Measurements from ENCODE around the gene S100A14. TPM values are rescaled to one million over a fixed set of nuclear protein-coding genes. Genes with fewer than 3 reads are reported as not detected.
A peak's percentile ranks its signal among the peaks of the same experiment; 100 is the strongest.

The S100A14 gene
- polyA plus RNA-seq, 1 of the 3 experiments (the other 2 are of a cell fraction) = 0.15 TPM

GRCh38 chr1:153617663-153618062 is 1.5 kb upstream of the S100A14 start:
- no peaks in the 10 kb centered on the region for H4K20me1 ChIP-seq (ENCODE audit: insufficient read depth)
- H3K4me2 ChIP-seq = no peak overlapping the region
- POLR2A ChIA-PET = no interaction called here
- no peak overlapping the region for H3K4me3 ChIP-seq (ENCODE audit: low read depth in 2 of 2, low read length in 1 of 2)
- H3K79me2 ChIP-seq (ENCODE audit: insufficient read depth) = peaks cover 7% of the 10 kb centered on the region; the same call in 1 of the 2 replicates
- H3K27me3 ChIP-seq (ENCODE audit: insufficient read depth) = no peaks in the 10 kb centered on the region
- H3K27ac ChIP-seq (ENCODE audit: low read depth in 2 of 2, low read length in 1 of 2) = no peak overlapping the region
- H3F3A ChIP-seq (replicated peaks; ENCODE audit: insufficient read depth) = no peaks in the 10 kb centered on the region
- CTCF ChIA-PET = interaction anchor here (0.7 to 8.0 kb wide), 22 partner anchors 9 to 265 kb away, joined by 3 to 100 read pairs (median 4); partner anchors contain the start of genes CHTOP, S100A1 and S100A13
- 20% methylated on average over 1 of the region's 6 CpGs for WGBS (ENCODE audit: low lambda C conversion rate)
- no peaks in the 10 kb centered on the region for H3K9me2 ChIP-seq
- no peaks in the 10 kb centered on the region for H3K36me3 ChIP-seq (replicated peaks in 1 of 2; ENCODE audit: control insufficient read depth in 1 of 2, insufficient read depth in 2 of 2, low read length in 1 of 2)
- no peaks in the 10 kb centered on the region for H3K9me3 ChIP-seq
- peaks cover 0 to 4% of the 10 kb centered on the region in 2 experiments; a peak in 1 of 4 replicates for H3K4me1 ChIP-seq (ENCODE audit: control insufficient read depth in 1 of 2, insufficient read depth in 2 of 2, low read depth in 1 of 2, low read length in 1 of 2)
- H2AFZ ChIP-seq (ENCODE audit: low read depth) = peak overlapping the region; percentile 61; the same call in 1 of the 2 replicates
- no peak overlapping the region for H3K9ac ChIP-seq
- peak; percentile 82 for DNase-seq
- TF ChIP-seq SIN3A (IDR thresholded peaks at IDR 0.05; ENCODE audit: borderline replicate concordance, low read depth, low read length) (peak; percentile 49; the same call in 1 of the 2 replicates), SMC3 (IDR thresholded peaks at IDR 0.05; ENCODE audit: low read depth, low read length) (peak; percentile 84), USF1 (IDR thresholded peaks at IDR 0.05; ENCODE audit: borderline replicate concordance, low read depth) (no peak), YY1 (IDR thresholded peaks at IDR 0.05; ENCODE audit: low read depth) (no peak), TAF1 (IDR thresholded peaks at IDR 0.05; ENCODE audit: borderline replicate concordance, low read depth, low read length) (no peak), MAX (IDR thresholded peaks at IDR 0.05; ENCODE audit: low read depth) (peak; percentile 49; the same call in 1 of the 2 replicates), CTCF (IDR thresholded peaks at IDR 0.05) (peak; percentile 81), NRF1 (IDR thresholded peaks at IDR 0.05; ENCODE audit: low read depth, low read length) (no peak), RAD21 (IDR thresholded peaks at IDR 0.05; ENCODE audit: low read length) (peak; percentile 64), MXI1 (IDR thresholded peaks at IDR 0.05; ENCODE audit: low read depth, low read length) (peak; percentile 47; the same call in 1 of the 2 replicates)

GRCh38 chr1:153616917-153617311 is 789 bp upstream of the S100A14 start:
- DNase-seq = no peak
- H3K4me3 ChIP-seq (ENCODE audit: low read depth in 2 of 2, low read length in 1 of 2) = no peak overlapping the region
- no peaks in the 10 kb centered on the region for H3F3A ChIP-seq (replicated peaks; ENCODE audit: insufficient read depth)
- no peaks in the 10 kb centered on the region for H3K27me3 ChIP-seq (ENCODE audit: insufficient read depth)
- H3K79me2 ChIP-seq (ENCODE audit: insufficient read depth) = peaks cover 15% of the 10 kb centered on the region; the same call in 1 of the 2 replicates
- H3K36me3 ChIP-seq (replicated peaks in 1 of 2; ENCODE audit: control insufficient read depth in 1 of 2, insufficient read depth in 2 of 2, low read length in 1 of 2) = no peaks in the 10 kb centered on the region
- ChIA-PET POLR2A (no interaction called here), CTCF (interaction anchor here (0.9 to 8.0 kb wide), 16 partner anchors 9 to 107 kb away, joined by 3 to 100 read pairs (median 6); partner anchors contain the start of genes CHTOP, S100A1 and S100A13)
- no peaks in the 10 kb centered on the region for H3K9me2 ChIP-seq
- 100% methylated on average over 1 of the region's 5 CpGs for WGBS (ENCODE audit: low lambda C conversion rate)
- H3K4me2 ChIP-seq = no peak overlapping the region
- no peak overlapping the region for H3K27ac ChIP-seq (ENCODE audit: low read depth in 2 of 2, low read length in 1 of 2)
- H3K9ac ChIP-seq = no peak overlapping the region
- no peaks in the 10 kb centered on the region for H4K20me1 ChIP-seq (ENCODE audit: insufficient read depth)
- H3K4me1 ChIP-seq (ENCODE audit: control insufficient read depth in 1 of 2, insufficient read depth in 2 of 2, low read depth in 1 of 2, low read length in 1 of 2) = peaks cover 0 to 4% of the 10 kb centered on the region in 2 experiments; a peak in 1 of 4 replicates
- H2AFZ ChIP-seq (ENCODE audit: low read depth) = peak overlapping the region; percentile 61; the same call in 1 of the 2 replicates
- no peaks in the 10 kb centered on the region for H3K9me3 ChIP-seq
- TF ChIP-seq PBX3 (IDR thresholded peaks at IDR 0.05) (no peak), IRF3 (IDR thresholded peaks at IDR 0.05; ENCODE audit: low read depth, low read length) (no peak), CTCF (IDR thresholded peaks at IDR 0.05) (no peak), EZH2phosphoT487 (IDR thresholded peaks at IDR 0.05; ENCODE audit: borderline replicate concordance, low read depth) (no peak), USF1 (IDR thresholded peaks at IDR 0.05; ENCODE audit: borderline replicate concordance, low read depth) (no peak), CHD2 (IDR thresholded peaks at IDR 0.05; ENCODE audit: low read length, partially characterized antibody) (no peak), TCF12 (IDR thresholded peaks at IDR 0.05) (no peak), NFIC (IDR thresholded peaks at IDR 0.05; ENCODE audit: borderline replicate concordance) (no peak), GABPA (IDR thresholded peaks at IDR 0.05; ENCODE audit: low read depth) (no peak), GATA2 (CRISPR knock-in tag; IDR thresholded peaks at IDR 0.05) (no peak), YY1 (IDR thresholded peaks at IDR 0.05; ENCODE audit: low read depth) (no peak)

Measured in SK-N-SH (cell line).